WTC11 (cell line): ENCODE data around the gene THUMPD3.

Experiments
- ATF1 ChIP-seq: sonication (generic); formaldehyde crosslinking; IDR thresholded peaks from 2 replicates; pipeline ENCODE4 v1.8.1; 2023; ENCODE audit warnings: mild to moderate bottlenecking, moderate library complexity, missing genetic modification reagents
- CREB1 ChIP-seq: sonication (generic); formaldehyde crosslinking; IDR thresholded peaks from 2 replicates; pipeline ENCODE4 v1.8.0; 2023; ENCODE audit warnings: mild to moderate bottlenecking, missing genetic modification reagents
- CTCF ChIP-seq: fragments of 200-600 bp; IDR thresholded peaks from 2 replicates; pipeline ENCODE4 v1.8.0; 2022; ENCODE audit warnings: antibody characterized with exemption
- NFATC4 ChIP-seq: fragments of 250-450 bp; sonication (Bioruptor Pico); IDR thresholded peaks from 2 replicates; pipeline ENCODE4 v1.9.0; 2021; ENCODE audit warnings: mild to moderate bottlenecking
- ZNF219 ChIP-seq: sonication (generic); formaldehyde crosslinking; IDR thresholded peaks from 2 replicates; pipeline ENCODE4 v1.8.0; 2023; ENCODE audit warnings: missing genetic modification reagents, mild to moderate bottlenecking, borderline replicate concordance

- TF ChIP-seq ZNF219 (CRISPR knock-in tag) (no peak), ATF1 (CRISPR knock-in tag) (no peak), CTCF (no peak), NFATC4 (CRISPR knock-in tag) (no peak), CREB1 (CRISPR knock-in tag) (no peak)
Measured at GRCh38 chr3:9386501-9387321, 23.9 kb downstream of the THUMPD3 start.
